HFFc6 (cell line): Measurements from ENCODE around the gene SLC12A5. TPM values are rescaled to one million over a fixed set of nuclear protein-coding genes. Genes with fewer than 3 reads are reported as not detected.

Experiments used
- DNase-seq: peaks from one replicate; pipeline ENCODE4 v3.0.0-alpha.2; 2018
- H3K27ac Mint-ChIP-seq: 2 replicates; pipeline ENCODE4 v1.8.0; 2020; ENCODE audit warnings: mild to moderate bottlenecking, mixed read lengths
- H3K27me3 Mint-ChIP-seq: 2 replicates; pipeline ENCODE4 v1.8.0; 2021; ENCODE audit warnings: mild to moderate bottlenecking, moderate library complexity, mixed read lengths; ENCODE audit not compliant: insufficient read depth
- H3K36me3 Mint-ChIP-seq: 2 replicates; pipeline ENCODE4 v1.8.0; 2021; ENCODE audit warnings: low read depth, mixed read lengths
- H3K4me1 Mint-ChIP-seq: 2 replicates; pipeline ENCODE4 v1.8.0; 2020; ENCODE audit warnings: low read depth, mixed read lengths
- H3K4me3 Mint-ChIP-seq: 2 replicates; pipeline ENCODE4 v1.8.0; 2020; ENCODE audit warnings: mild to moderate bottlenecking, moderate library complexity, mixed read lengths
- H3K9me3 Mint-ChIP-seq: 2 replicates; pipeline ENCODE4 v1.8.0; 2020; ENCODE audit warnings: mild to moderate bottlenecking, mixed read lengths
- CTCF ChIP-seq: fragments of 200-600 bp; sonication (generic); IDR thresholded peaks from 2 replicates; pipeline ENCODE4 v1.5.0; 2021; ENCODE audit warnings: antibody characterized with exemption, mild to moderate bottlenecking
- total RNA-seq, 6 experiments: library from RNA; stranded (reverse); fragmentation: NEBNext Ultra II Directional; extraction: Animal tissue kit (Norgen Biotek cat#: 25700); gene quantifications; 2 replicates in 1 of 6; 3 replicates in 5 of 6; pipeline ENCODE4 v1.2.3, GENCODE V29; 2021

Gene SLC12A5
- total RNA-seq, 6 experiments from 2014 or later, result 0.18 to 0.82 (median 0.52) TPM; not detected in 1

GRCh38 chr20:46076806-46077205 is 47.8 kb downstream of the SLC12A5 start:
- peaks cover 10% of the 10 kb centered on the region for H3K36me3 Mint-ChIP-seq
- H3K27ac Mint-ChIP-seq, result no peak overlapping the region

GRCh38 chr20:46077642-46078305 is 48.8 kb downstream of the SLC12A5 start:
- Mint-ChIP-seq H3K9me3 (no peaks in the 10 kb centered on the region), H3K27ac (no peak overlapping the region), H3K4me1 (peaks cover 5% of the 10 kb centered on the region; the same call in 1 of the 2 replicates), H3K36me3 (peaks cover 10% of the 10 kb centered on the region), H3K27me3 (no peaks in the 10 kb centered on the region), H3K4me3 (no peak overlapping the region)
- DNase-seq, result no peak
- TF ChIP-seq CTCF, result no peak

More at GRCh38 chr20:46076806-46077205, 47.8 kb downstream of the SLC12A5 start:
- Mint-ChIP-seq H3K27me3 (no peaks in the 10 kb centered on the region), H3K4me3 (no peak overlapping the region), H3K4me1 (peaks cover 4% of the 10 kb centered on the region; the same call in 1 of the 2 replicates), H3K9me3 (no peaks in the 10 kb centered on the region)
- TF ChIP-seq CTCF, result no peak
- DNase-seq, result no peak

- H3K4me3 Mint-ChIP-seq, result no peak overlapping the region
- peaks cover 10% of the 10 kb centered on the region for H3K4me1 Mint-ChIP-seq
- H3K27ac Mint-ChIP-seq, result no peak overlapping the region
- H3K36me3 Mint-ChIP-seq, result peaks cover 10% of the 10 kb centered on the region
- TF ChIP-seq CTCF, result no peak
- no peak for DNase-seq
- no peaks in the 10 kb centered on the region for H3K9me3 Mint-ChIP-seq
- no peaks in the 10 kb centered on the region for H3K27me3 Mint-ChIP-seq
These were observed 49.9 kb downstream of the SLC12A5 start for GRCh38 chr20:46078954-46079353.

- no peak for TF ChIP-seq CTCF
- H3K27me3 Mint-ChIP-seq, result no peaks in the 10 kb centered on the region
- H3K27ac Mint-ChIP-seq, result no peak overlapping the region
- no peaks in the 10 kb centered on the region for H3K36me3 Mint-ChIP-seq
- no peak overlapping the region for H3K4me3 Mint-ChIP-seq
- DNase-seq, result no peak
- peaks cover 28% of the 10 kb centered on the region for H3K4me1 Mint-ChIP-seq
- H3K9me3 Mint-ChIP-seq, result no peaks in the 10 kb centered on the region
These were observed 52.1 kb downstream of the SLC12A5 start for GRCh38 chr20:46081074-46081473.

GRCh38 chr20:46083101-46083500 is 54.1 kb downstream of the SLC12A5 start:
- no peak overlapping the region for H3K4me3 Mint-ChIP-seq
- no peak for DNase-seq
- H3K36me3 Mint-ChIP-seq, result no peaks in the 10 kb centered on the region
- TF ChIP-seq CTCF, result no peak
- H3K27me3 Mint-ChIP-seq, result no peaks in the 10 kb centered on the region
- no peaks in the 10 kb centered on the region for H3K9me3 Mint-ChIP-seq
- H3K27ac Mint-ChIP-seq, result no peak overlapping the region
- peaks cover 48% of the 10 kb centered on the region for H3K4me1 Mint-ChIP-seq
